GM12874 (cell line): ENCODE results near the gene CXXC5.

Source experiments
- TF ChIP-seq, protein P1 (sequence below): IDR thresholded peaks from 2 replicates; pipeline ENCODE4 v1.5.1; 2011; ENCODE audit warnings: low read depth, mild to moderate bottlenecking, control low read depth, low read length, moderate library complexity; ENCODE audit not compliant: insufficient read depth

CXXC5 gene

DNA sequence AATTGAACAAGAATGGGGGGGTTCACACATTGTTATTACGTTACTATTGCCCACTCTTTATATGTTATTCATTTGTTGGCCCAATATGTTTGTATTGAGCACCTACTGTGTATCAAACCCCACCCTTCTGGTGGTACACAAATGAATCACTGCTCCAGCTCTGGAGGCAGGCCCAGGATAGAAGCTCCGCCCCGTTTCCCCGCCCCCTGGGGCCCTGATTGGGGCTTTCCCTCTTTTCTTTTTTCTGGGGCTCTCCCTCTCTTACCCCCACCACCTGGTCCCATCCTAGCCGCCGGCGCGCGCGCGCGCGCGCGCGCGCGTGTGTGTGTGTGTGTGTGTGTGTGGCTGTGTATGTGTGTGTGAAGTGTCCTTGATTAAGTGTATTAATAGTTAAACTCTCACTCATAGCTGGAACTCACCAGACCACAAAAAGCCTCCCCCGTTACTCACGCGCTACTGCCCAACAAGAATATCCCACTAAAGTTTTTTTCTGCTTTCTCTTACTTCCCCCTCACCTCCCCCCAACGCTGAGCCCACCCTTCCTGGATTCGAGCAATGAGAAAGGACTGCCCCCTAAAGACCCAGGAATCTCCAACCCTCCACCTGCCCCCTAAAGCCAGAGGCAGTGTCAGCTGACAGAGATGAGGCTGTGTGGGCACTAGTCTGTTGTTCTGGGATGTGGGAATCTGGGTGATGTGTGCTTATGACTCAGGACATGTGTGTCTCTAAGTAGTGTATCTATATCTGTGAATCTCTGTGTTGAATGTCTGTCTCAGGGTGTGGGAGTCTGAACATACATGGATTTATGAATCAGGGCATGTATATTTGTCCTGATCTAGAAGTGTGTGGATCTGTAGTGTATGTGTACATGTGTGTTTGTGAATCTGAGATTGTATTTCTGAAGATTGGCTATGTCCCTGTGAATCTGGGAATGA lies 4.0 kb downstream of the CXXC5 start:
- TF ChIP-seq, protein P1, sequence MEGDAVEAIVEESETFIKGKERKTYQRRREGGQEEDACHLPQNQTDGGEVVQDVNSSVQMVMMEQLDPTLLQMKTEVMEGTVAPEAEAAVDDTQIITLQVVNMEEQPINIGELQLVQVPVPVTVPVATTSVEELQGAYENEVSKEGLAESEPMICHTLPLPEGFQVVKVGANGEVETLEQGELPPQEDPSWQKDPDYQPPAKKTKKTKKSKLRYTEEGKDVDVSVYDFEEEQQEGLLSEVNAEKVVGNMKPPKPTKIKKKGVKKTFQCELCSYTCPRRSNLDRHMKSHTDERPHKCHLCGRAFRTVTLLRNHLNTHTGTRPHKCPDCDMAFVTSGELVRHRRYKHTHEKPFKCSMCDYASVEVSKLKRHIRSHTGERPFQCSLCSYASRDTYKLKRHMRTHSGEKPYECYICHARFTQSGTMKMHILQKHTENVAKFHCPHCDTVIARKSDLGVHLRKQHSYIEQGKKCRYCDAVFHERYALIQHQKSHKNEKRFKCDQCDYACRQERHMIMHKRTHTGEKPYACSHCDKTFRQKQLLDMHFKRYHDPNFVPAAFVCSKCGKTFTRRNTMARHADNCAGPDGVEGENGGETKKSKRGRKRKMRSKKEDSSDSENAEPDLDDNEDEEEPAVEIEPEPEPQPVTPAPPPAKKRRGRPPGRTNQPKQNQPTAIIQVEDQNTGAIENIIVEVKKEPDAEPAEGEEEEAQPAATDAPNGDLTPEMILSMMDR = no peak

GRCh38 chr5:139652788-139653241 lies 4.7 kb downstream of the CXXC5 start:
- TF ChIP-seq, protein P1 = no peak

- TF ChIP-seq, protein P1 = no peak
These were observed 5.5 kb downstream of the CXXC5 start for GRCh38 chr5:139653616-139654015.

GRCh38 chr5:139654464-139654863 lies 6.3 kb downstream of the CXXC5 start:
- TF ChIP-seq, protein P1 = no peak

DNA sequence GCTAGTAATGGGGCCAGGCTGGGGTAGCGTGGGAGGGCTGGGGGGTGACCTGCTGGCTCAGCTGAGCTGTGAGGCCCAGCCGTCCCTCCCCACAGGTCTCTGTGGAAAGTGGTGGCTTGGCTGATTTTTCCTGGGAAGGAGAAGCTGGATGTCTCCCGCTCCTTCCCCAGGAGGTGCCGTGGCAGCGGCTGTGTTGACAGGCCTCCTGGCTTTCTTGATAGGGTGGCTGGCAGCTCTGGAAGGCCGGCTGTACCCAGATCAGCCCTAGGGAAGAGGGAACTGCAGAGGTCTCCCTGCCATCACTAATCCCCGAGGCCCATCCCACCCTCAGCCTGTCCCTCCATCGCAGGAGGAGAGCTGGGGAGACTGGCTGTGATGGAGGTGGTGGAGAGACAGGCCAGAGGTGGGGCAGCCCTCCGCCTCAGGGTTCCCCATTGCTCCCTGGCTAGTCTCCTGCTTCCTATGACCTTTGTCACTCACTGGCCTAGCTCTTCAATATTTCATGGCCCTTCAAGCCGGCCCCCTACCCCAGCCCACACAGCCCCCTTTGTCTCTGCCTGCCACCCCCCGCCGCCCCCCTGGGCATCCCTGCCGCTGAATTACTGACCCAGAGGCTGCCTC lies 6.8 kb downstream of the CXXC5 start:
- TF ChIP-seq, protein P1 = no peak

DNA sequence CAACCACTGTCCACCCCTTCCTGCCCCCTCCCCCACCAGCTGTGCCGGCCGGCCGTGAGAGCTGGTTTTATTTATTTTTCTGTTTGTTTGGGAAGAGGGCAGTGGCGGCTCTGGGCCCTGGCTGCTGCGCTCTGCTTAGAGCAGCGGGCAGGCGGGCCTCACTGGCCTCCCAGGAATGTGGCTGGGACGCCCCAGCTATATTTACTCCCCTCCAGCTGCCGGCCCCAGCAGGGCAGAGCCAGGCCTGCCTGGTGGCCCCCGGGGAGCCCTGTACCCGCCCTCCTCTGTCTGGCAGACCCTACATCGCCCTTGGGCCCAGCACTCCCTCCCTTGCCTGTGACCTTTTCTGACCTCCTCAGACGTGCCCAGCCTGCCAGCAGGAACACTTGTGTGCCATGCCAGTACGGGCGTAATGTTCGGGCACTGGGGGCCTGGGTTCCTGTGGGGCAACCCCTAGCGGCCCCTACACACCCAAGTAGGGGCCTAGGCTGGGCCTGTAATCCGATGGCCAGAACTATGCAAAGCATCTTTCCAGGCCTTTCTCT lies 7.7 kb downstream of the CXXC5 start:
- TF ChIP-seq, protein P1 = no peak
